ENCODE measurements around the gene CLEC14A.

CLEC14A gene

GRCh38 chr14:38210587-38211216, 45.2 kb downstream of the CLEC14A start:
- H3K27me3 ChIP-seq (replicated peaks): peaks cover 26% of the 10 kb centered on the region
- H3K4me3 ChIP-seq (ENCODE audit: low read depth, low read length): peak overlapping the region; percentile 20
- DNase-seq: no peak
- no peak overlapping the region for H3K27ac ChIP-seq
- TF ChIP-seq CTCF (IDR thresholded peaks at IDR 0.05; ENCODE audit: low read depth, low read length, missing control alignments): peak; percentile 39
- no peaks in the 10 kb centered on the region for H3K36me3 ChIP-seq (replicated peaks)
- in situ Hi-C loops (cut with HindIII; ENCODE audit: low pct_ligation_motif_present, low sequenced_read_pairs): no loop called here

- Histone ChIP-seq H3K36me3 (replicated peaks) (no peaks in the 10 kb centered on the region), H3K27ac (no peak overlapping the region), H3K27me3 (replicated peaks) (peaks cover 26% of the 10 kb centered on the region), H3K4me3 (ENCODE audit: low read depth, low read length) (peak overlapping the region; percentile 22)
- no peak for DNase-seq
- in situ Hi-C loops (cut with HindIII; ENCODE audit: low pct_ligation_motif_present, low sequenced_read_pairs): no loop called here
- TF ChIP-seq CTCF (IDR thresholded peaks at IDR 0.05; ENCODE audit: low read depth, low read length, missing control alignments): no peak
These were observed 46.0 kb downstream of the CLEC14A start for GRCh38 chr14:38209572-38210557.

- in situ Hi-C loops (cut with HindIII; ENCODE audit: low pct_ligation_motif_present, low sequenced_read_pairs): no loop called here
- peak overlapping the region; percentile 22 for H3K4me3 ChIP-seq (ENCODE audit: low read depth, low read length)
- H3K36me3 ChIP-seq (replicated peaks): no peaks in the 10 kb centered on the region
- H3K27me3 ChIP-seq (replicated peaks): peaks cover 26% of the 10 kb centered on the region
- TF ChIP-seq CTCF (IDR thresholded peaks at IDR 0.05; ENCODE audit: low read depth, low read length, missing control alignments): peak; percentile 29
- DNase-seq: no peak
- no peak overlapping the region for H3K27ac ChIP-seq
These were observed 47.0 kb downstream of the CLEC14A start for GRCh38 chr14:38208618-38209562.

GRCh38 chr14:38207736-38208617, 47.9 kb downstream of the CLEC14A start, which contains the start of gene SSTR1:
Gene SSTR1 (plus strand): TSS chr14:38207904. CDS start chr14:38209390, 1,486 bp downstream.
- Histone ChIP-seq H3K27ac (no peak within 1 kb of the TSS), H3K36me3 (replicated peaks) (no peaks in the 10 kb centered on the region), H3K27me3 (replicated peaks) (peaks cover 26% of the 10 kb centered on the region), H3K4me3 (ENCODE audit: low read depth, low read length) (peak within 1 kb of the TSS; percentile 9)
- no peak for TF ChIP-seq CTCF (IDR thresholded peaks at IDR 0.05; ENCODE audit: low read depth, low read length, missing control alignments)
- in situ Hi-C loops (cut with HindIII; ENCODE audit: low pct_ligation_motif_present, low sequenced_read_pairs): no loop called here
- no peak for DNase-seq

- DNase-seq: no peak
- H3K27me3 ChIP-seq (replicated peaks): peaks cover 26% of the 10 kb centered on the region
- TF ChIP-seq CTCF (IDR thresholded peaks at IDR 0.05; ENCODE audit: low read depth, low read length, missing control alignments): no peak
- in situ Hi-C loops (cut with HindIII; ENCODE audit: low pct_ligation_motif_present, low sequenced_read_pairs): no loop called here
- H3K27ac ChIP-seq: no peak overlapping the region
- H3K36me3 ChIP-seq (replicated peaks): no peaks in the 10 kb centered on the region
- no peak overlapping the region for H3K4me3 ChIP-seq (ENCODE audit: low read depth, low read length)
These were observed 48.5 kb downstream of the CLEC14A start for GRCh38 chr14:38207377-38207735.
